HG03139 (cell line): ENCODE data around the gene USH1G.
"Not testable (repeated sequence)": the region's sequence is repeated elsewhere in the genome, so short reads cannot be mapped to it uniquely, and the experiment has no call there.

Experiments used
- ATAC-seq: cut with Tn5 transposase; IDR thresholded peaks from one replicate; pipeline ENCODE4 v1.9.1; 2021; ENCODE audit not compliant: unreplicated experiment

The USH1G gene

GRCh38 chr17:74922694-74923537 is at the start of gene USH1G:
Gene USH1G (minus strand): TSS chr17:74923255. CDS start chr17:74923073, 182 bp downstream.
- ATAC-seq: no peak

- no peak for ATAC-seq
Observed at GRCh38 chr17:74972107-74972972, 49.3 kb upstream of the USH1G start, which contains the start of gene HID1. Gene HID1 (minus strand): TSS chr17:74972759. CDS start chr17:74972656, 103 bp downstream.

- ATAC-seq: no peak
Observed at GRCh38 chr17:74971842-74972106, 48.7 kb upstream of the USH1G start.

GRCh38 chr17:74971069-74971841 is 48.2 kb upstream of the USH1G start:
- ATAC-seq: no peak

- ATAC-seq: no peak
Observed at GRCh38 chr17:74970395-74970794, 47.3 kb upstream of the USH1G start.

- ATAC-seq: not testable (repeated sequence)
Observed at GRCh38 chr17:74969501-74969900, 46.4 kb upstream of the USH1G start.

GRCh38 chr17:74968361-74968780 is 45.3 kb upstream of the USH1G start:
- ATAC-seq: no peak

GRCh38 chr17:74964988-74965622 is 42.0 kb upstream of the USH1G start:
- ATAC-seq: no peak

GRCh38 chr17:74964246-74964761 is 41.2 kb upstream of the USH1G start:
- ATAC-seq: no peak

GRCh38 chr17:74963656-74964055 is 40.6 kb upstream of the USH1G start:
- no peak for ATAC-seq

GRCh38 chr17:74962622-74963394 is 39.8 kb upstream of the USH1G start:
- no peak for ATAC-seq

GRCh38 chr17:74961657-74962350 is 38.7 kb upstream of the USH1G start:
- ATAC-seq: no peak

GRCh38 chr17:74960570-74961342 is 37.7 kb upstream of the USH1G start:
- ATAC-seq: no peak

- no peak for ATAC-seq
Observed at GRCh38 chr17:74959826-74960515, 36.9 kb upstream of the USH1G start.

GRCh38 chr17:74957935-74958740 is 35.1 kb upstream of the USH1G start:
- ATAC-seq: no peak

- no peak for ATAC-seq
Observed at GRCh38 chr17:74956093-74956492, 33.0 kb upstream of the USH1G start.
